HK-2 (cell line): ENCODE data around the gene PCP2.

Experiments used
- DNase-seq: peaks from one replicate; pipeline ENCODE4 v3.0.0-alpha.2; 2018; ENCODE audit not compliant: unreplicated experiment

Gene PCP2

DNA sequence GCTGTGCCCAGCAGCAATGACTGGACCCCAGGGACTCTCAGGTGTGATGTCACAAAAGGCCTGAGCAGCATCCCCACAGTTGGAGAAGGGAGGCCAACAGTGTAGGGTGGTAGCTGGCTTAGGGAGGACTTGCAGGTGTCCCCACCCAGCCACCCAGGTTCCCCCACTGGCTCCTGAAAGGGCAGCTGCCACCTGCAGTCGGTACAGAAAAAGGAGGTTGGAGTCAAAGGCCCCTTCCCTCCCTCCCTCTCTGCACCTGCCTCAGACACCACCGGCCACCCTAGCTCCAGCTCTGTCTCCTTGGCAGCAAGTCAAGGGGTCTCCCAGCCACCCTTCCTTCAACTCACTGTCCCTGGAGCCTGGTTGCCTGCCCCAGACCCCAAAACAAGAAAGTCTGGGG is at the start of gene PCP2:
TSS of gene PCP2 (minus strand) at position 22 of the 400 bp plus-strand sequence. CDS start 262 bp downstream, outside the sequence.
- DNase-seq, result no peak

DNA sequence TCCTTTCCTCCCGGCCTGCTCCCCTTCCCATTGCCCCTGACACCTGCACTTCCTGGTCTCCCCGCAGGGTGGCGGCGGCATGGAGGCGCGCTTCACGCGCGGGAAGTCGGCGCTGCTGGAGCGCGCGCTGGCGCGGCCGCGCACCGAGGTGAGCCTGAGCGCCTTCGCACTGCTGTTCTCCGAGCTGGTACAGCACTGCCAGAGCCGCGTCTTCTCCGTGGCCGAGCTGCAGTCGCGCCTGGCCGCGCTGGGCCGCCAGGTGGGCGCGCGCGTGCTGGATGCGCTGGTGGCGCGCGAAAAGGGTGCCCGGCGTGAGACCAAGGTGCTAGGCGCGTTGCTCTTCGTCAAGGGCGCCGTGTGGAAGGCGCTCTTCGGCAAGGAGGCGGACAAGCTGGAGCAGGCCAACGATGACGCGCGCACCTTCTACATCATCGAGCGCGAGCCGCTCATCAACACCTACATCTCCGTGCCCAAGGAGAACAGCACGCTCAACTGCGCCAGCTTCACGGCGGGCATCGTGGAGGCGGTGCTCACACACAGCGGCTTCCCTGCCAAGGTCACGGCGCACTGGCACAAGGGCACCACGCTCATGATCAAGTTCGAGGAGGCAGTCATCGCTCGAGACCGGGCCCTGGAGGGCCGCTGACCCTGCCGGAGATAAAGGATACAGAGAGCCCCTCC is 48.8 kb upstream of the PCP2 start:
- DNase-seq, result no peak

DNA sequence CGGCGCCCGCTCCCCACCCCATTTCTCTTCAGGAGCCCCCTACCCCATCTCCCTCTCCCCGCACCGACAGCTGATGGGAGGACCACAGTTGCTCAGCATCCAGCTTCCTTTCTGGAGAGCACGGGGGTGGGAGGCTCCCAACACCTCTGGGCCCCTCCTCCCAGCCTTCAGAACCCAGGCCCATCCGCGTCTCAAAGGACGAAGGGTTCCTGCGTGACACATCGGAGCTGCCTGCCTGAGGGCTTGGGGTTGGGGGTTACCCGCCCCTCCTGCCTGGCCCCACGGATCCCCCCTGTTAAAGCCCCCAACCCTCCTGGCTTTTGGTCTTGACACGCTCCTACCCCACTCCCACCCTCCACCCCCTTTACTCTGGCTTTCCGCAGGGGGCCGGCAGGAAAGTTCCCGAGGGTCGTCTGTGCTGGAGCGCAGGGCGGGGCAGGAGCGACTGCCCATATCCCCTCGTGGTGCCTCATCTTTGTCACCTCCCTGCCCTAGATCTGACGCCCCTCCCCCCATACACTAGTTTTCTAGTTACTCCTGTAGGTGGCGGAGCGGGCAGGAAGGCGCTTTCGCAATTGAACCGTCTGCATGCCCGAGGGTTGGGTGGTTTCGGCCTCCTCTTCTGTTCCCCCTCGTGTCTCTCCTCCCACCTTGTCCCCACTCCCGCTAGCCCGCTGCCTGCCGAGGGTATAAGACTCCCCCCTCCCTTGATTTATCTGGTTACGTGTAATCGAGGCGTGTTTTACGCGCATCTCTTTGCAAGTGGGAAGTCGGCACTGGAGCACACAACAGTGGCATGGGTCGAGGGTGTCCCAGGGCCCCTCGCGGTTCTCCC is 48.0 kb upstream of the PCP2 start:
- peak; percentile 38 for DNase-seq

DNA sequence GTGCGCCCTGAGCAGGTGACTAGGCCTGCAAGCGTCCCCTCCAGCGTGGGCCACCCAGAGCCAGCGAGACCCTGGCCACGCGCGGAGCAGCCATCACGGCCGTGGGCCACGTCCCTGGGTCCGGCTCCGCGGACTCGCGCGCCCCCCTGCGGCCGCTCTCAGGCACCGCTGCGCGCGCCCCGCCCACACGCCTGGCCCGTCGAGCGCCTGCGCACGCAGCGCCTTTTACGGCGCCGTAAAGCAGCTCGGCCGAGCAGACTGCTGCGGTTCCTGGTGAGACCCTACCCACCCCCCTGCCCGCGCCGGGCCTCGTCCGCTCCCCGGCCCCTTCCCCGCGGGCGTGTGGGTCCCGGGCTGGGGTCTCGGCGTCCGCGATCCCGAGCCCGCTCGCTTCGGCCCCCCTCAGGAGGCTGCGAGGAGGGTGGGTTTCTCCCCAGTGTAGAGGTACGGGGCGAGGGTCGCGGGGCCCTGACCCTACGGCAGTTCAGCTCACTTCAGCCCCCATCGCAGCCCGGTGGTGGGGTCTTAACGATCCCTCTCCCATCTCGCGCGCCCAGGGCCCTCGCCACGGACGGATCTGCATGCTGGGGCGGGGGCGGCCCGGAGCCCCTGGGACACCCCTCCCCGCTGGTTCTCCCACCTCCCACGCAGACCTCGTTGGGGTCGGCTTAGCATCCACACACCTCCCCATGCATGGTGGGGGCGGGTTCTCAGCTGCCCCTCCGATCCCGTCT is 47.3 kb upstream of the PCP2 start, which contains the start of gene TRAPPC5:
TSS of gene TRAPPC5 (plus strand) at position 228 of the 734 bp plus-strand sequence. CDS start 1,421 bp downstream, outside the sequence.
- DNase-seq, result peak; percentile 81

DNA sequence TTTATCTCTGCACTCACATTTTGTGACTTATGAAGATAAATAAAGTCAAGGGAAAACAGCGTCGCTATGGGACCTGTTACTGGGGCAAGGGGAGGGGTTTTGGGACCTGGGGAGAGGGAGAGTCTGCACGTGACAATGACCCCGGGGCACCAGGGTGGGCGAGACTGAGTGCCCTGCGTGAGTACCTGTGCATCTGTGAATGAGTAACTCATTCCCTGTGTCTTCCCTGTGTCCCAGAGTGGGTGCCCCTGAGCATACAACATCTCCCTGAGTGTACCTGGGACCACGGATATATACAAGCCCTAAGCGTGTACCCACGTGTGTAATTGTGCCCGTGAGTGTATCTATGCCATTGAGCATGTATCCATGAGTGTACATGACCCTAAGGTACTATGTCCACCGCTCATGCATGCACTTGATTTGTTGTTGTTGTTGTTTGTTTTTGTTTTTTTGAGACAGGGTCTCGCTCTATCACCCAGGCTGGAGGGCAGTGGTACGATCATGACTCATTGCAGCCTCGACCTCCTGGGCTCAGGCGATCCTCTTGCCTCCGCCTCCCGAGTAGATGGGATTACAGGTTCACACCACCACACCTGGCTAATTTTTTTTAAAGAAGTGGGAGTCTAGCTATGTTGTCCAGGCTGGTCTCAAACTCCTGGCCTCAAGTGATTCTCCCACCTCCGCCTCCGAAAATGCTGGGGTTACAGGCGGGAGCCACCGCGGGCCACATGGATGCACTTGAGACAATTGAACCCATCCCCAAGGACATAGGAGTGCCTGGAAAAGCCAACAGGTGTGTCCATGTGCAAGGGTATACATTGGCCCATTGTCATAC is 46.5 kb upstream of the PCP2 start:
- DNase-seq, result no peak

DNA sequence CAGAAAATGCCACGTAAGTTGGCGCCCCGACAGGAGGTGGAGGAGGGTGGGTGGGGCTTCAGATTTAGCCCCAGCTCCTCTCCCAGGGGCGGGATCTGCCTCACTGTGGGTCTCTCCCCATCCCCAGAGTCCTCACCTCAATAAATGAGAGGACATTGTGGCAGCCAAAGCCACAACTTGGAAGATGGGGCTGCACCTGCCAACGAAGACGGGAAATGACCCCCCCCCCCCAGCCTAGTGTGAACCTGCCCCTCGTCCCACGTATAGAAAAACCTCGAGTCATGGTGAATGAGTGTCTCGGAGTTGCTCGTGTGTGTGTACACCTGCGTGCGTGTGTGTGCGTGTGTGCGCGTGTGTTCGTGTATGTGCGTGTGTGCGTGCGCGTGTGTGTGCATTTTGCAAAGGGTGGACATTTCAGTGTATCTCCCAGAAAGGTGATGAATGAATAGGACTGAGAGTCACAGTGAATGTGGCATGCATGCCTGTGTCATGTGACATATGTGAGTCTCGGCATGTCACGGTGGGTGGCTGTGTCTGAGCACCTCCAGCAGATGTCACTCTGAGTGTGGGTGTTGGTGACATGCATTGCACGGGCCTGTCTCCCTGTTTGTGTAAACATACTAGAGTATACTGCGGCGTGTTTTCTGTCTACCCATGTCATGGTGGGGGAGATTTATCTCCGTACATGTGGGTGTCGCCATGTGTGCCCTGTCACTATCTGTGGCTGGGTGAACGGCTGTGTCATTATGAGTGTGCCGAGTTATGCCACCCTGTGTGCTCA is 45.6 kb upstream of the PCP2 start:
- no peak for DNase-seq

DNA sequence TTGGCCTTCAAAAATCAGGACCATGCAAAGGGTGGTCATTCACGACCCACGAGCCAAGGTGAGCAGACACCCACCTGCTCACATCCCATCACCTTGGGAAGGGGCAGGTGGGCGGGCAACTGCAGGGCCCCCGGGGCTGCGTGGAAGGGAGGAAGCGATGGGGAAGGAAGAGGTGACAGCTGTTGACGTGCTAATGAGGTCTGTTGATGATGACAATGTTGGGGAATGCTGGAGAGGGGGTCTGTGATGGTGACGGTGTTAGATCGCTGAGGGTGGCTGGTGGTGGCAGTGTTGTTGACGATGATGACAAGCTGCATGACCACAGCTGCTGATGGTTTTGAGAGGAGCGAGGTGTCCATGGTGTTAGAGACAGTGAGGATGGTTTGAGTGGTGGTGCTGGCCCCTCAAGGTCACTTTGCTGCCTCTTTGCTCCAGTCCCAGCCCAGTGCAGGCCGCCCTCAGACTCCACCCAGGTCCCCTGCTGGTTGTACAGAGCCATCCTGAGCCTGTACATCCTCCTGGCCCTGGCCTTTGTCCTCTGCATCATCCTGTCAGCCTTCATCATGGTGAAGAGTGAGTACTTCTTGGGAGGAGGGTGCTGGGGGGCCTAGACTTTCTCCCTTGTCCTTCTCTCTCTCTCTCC is 44.3 kb upstream of the PCP2 start:
- DNase-seq, result no peak

DNA sequence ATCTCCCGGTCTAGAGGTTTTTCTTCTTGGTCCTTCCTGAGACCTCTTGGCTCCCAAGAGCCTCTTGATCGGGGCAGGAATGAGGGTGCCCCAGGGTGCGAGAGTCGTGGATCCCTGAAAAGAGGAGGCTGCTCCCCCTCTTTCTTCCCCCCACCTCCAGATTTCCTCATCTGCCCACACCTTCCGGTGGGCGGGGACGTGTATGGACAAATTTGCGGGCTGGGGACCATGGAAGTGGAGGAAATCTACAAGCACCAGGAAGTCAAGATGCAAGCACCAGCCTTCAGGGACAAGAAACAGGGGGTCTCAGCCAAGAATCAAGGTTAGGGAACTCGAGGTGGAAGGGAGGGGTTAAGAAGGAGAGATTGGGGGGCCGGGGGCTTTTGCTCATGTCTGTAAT is 43.3 kb upstream of the PCP2 start, which contains the start of gene MCEMP1:
TSS of gene MCEMP1 (plus strand) at position 237 of the 400 bp plus-strand sequence. CDS start at position 268, 31 bp downstream.
- no peak for DNase-seq

DNA sequence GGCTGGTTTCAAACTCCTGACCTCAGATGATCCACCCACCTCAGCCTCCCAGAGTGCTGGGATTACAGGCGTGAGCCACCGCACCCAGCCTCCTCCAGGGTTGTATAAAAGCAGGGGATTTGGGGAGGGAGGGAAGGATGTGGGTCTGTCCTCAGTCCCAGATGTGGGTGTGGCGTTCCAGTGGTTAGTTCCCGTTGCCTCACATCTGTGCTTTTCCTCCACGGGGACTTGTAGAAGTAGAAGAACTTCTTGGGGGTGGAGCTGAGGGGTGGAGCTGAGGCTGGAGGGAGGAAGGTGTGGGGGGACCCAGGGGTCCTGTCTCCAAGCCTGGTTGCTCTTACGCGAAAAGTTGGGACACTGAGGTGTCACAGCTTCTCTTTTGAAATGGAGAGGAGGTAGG is 42.9 kb upstream of the PCP2 start:
- no peak for DNase-seq

DNA sequence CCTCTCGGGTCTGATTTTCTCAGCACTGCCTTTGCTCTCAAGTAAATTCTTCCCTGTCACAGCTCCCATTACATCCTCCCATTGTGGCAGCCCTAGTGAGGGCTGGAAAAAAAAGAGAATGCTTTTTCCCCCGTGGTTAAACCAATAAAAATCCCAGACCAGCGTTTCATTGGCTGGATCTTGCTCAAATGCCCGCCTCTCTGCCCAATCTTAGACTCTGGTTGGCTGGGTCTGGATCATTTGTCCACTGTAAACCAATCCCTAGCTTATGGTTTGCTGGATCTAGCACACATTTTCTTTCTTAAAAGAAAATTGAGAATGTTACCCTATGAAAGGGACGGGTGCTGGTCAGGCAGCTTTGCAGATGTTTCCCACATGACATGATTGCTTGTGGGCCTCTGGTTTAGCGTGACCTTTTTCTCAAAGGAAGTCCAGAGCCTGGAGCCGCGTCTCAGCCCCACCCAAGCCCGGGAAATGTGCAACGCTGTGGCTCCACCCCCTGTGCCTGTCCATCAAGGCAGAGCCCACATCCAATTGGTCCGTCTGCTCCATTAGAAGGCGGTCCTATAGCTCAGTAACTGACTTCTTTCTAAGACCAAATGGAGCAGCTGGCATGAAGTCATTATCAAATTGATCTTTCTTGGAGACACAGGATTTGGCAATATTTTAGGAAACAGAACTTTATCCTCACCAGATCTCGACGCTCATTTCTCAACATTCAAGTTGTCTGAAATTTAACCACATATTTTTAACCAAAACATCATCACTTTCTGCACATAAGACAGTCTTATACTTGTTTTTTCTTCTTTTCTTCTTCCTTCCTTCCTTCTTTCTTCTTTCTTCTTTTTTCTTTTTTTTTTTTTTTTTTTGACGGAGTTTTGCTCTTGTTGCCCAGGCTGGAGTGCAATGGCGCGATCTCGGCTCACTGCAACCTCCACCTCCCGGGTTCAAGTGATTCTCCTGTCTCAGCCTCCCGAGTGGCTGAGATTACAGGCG is 40.8 kb upstream of the PCP2 start:
- DNase-seq, result peak; percentile 35

DNA sequence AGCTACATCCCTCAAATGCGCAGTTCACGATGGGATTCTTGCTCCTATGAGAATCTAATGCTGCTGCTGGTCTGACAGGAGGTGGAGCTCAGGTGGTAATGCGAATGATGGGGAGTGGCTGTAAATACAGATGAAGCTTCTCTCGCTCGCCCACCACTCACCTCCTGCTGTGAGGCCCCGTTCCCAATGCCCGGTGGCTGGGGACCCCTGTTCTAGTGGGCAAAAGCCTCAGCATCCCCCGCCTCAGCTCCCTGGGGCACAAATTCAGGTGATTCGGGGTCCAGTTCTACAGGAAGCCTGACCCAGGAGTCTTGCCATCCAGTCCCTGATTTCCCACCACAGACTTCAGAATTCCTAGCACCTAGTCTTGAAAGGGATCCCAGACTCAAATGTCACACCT is 39.0 kb upstream of the PCP2 start:
- DNase-seq, result no peak

DNA sequence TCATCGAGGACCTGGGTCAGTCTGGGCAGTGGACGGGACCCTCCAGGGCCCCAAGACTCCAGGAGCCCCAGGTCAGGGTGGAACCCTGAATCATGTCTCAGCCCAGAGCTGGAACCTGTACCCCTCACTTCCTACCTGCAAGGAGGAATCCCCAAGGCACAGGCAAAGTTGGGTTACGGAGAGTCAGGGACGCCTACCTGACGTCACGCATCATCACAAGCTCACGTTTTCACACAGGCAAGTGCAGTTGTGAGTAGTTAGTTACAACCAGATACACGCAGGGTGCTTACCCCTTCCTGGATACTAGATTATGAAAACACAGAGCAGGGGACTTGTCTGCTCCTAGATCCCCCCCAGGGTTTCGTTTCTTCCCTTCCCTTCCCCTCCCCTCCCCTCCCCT is 37.3 kb upstream of the PCP2 start:
- DNase-seq, result no peak

DNA sequence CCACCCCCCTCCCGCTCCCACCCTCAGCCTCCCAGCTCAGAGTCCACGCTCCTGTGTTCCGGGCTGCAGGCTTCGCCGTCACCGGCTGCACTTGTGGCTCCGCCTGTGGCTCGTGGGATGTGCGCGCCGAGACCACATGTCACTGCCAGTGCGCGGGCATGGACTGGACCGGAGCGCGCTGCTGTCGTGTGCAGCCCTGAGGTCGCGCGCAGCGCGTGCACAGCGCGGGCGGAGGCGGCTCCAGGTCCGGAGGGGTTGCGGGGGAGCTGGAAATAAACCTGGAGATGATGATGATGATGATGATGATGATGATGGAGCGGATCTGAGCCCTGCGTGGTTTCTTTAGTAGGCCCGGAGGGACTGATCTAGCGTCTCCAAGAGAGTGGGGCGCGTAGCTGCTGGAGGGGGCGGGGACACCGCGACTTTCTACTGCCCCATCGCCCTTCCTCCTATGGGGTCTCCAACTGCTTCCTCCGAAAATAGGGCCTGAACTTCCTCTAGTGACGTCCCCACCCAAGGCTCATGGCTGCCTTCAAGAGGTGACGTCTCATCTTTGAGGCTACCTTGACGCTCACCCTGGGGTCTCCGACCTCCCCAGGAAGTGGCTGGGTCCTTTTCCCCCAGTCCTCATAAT is 36.7 kb upstream of the PCP2 start:
- DNase-seq, result no peak

DNA sequence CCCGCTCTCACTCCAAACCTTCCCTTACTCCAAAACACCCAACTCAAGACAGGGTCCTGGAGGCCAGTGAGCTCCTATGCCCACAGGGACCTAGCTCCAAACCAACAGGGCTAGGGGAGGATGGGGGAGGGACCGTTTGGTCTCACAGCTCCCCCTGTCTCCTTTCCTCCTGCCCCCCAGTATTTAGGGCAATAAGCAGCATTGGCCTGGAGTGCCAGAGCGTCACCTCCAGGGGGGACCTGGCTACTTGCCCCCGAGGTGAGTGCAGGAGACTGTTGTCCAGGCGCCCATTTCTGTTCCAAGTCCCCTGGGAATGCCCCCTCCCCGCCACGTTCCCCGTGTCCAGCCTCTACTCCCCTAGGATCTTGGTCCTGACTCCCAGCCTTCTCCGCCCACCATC is 36.1 kb upstream of the PCP2 start:
- DNase-seq, result no peak

DNA sequence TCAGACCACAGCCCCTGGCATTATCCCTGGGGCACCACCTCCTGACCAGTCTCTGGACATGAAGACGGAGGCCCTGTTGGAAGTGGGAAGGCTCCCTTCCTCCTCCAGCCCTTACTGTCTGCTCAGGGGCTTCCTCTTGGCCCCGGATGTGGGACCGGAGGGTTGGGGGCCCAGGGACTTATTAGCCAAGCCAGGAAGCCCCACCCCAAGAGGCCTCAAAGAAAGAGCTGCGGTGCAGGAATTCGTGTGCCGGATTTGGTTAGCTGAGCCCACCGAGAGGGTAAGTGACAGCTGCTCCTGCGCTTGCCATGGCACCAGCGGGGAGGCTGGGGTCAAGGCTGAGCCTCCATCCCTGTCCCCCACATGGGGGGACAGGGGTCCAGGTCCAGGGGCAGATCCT is 35.3 kb upstream of the PCP2 start, which contains the start of gene RETN:
TSS of gene RETN (plus strand) at position 208 of the 400 bp plus-strand sequence. CDS start 278 bp downstream, outside the sequence.
- DNase-seq, result no peak

DNA sequence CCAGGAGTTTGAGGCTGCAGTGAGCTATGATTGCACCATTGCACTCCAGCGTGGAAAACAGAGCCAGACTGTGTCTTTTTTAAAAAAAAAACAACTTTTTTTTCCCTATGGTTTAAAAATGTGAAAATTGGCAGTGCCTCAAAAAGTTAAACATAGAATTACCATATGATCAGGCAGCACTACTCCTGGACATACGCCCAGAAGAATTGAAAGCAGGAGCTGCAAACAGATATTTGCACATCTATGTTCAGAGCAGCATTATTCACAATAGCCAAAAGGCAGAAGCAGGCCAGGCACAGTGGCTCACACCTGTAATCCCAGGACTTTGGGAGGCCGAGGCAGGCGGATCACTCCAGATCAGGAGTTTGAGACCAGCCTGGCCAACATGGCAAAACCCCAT is 31.6 kb upstream of the PCP2 start:
- DNase-seq, result no peak

DNA sequence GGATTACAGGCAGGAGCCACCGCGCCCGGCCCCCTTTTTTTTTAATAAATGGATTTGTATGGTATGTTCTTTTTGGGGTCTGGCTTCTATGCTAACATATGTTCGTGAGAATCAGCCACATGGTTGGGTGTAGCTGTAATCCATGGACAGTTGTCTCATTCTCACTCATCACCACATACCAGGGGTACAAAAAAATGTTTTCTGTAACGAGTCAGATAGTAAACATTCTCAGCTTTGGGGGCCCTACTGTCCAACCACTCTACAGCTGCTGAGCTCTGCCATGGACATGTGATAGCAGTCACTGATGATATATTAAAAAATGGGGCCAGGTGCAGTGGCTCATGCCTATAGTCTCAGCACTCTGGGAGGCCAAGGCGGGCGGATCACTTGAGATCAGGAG is 30.2 kb upstream of the PCP2 start:
- DNase-seq, result no peak

DNA sequence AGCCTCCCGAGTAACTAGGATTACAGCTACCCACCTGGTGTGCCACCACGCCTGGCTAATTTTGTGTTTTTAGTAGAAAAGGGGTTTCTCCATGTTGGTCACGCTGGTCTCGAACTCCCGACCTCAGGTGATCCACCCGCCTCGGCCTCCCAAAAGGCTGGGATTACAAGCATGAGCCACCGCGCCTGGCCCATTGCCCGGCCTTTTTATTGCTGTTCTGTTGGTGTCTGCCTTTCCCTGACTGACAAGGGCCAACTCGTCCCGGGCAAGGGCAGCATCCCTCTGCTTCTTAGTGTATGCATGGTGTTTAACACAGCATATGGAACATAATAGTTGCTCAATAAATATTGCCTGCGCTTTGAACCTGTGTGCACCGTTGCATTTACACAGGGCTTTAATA is 29.1 kb upstream of the PCP2 start:
- DNase-seq, result no peak
